ENCODE measurements around the gene PDCD2. TPM values are rescaled to one million over a fixed set of nuclear protein-coding genes. Genes with fewer than 3 reads are reported as not detected.

Gene PDCD2
- total and polyA plus RNA-seq, 9 of the 15 experiments (the other 6 are each of a cell fraction or from before 2014, with no cell fraction given): 67.3 to 430 (median 318) TPM

Other genes with a start within 250 kb of the PDCD2 start
- 567 and 884 TPM in 2 replicates for gene PSMB1, start 31.3 kb downstream of the PDCD2 start, total RNA-seq (2014; rRNA removed)
- 716 and 737 TPM in 2 replicates for gene PSMB1, start 31.3 kb downstream of the PDCD2 start, total RNA-seq (2014; rRNA removed; fragmentation: Illumina TruSeq; extraction: Trizol)
- 566 and 591 TPM in 2 replicates for gene PSMB1, start 31.3 kb downstream of the PDCD2 start, total RNA-seq (2015; rRNA removed; fragmentation: Illumina TruSeq; extraction: Trizol)
- gene PSMB1, start 31.3 kb downstream of the PDCD2 start, total RNA-seq (2021): 431 and 447 TPM in 2 replicates
- gene PSMB1, start 31.3 kb downstream of the PDCD2 start, polyA plus RNA-seq (2011; rRNA removed): 857 and 1,105 TPM in 2 replicates
- gene PSMB1, start 31.3 kb downstream of the PDCD2 start, polyA plus RNA-seq (2014; fragmentation: Illumina TruSeq; extraction: Trizol): 549 and 609 TPM in 2 replicates
- 1,000 to 10,000 TPM; 2,334 to 2,953 TPM for gene PSMB1, start 31.3 kb downstream of the PDCD2 start, polyA plus RNA-seq (2014; fragmentation: Nextera tagmentation; extraction: Ambion mirVana)
- 1,180 and 1,187 TPM in 2 replicates for gene PSMB1, start 31.3 kb downstream of the PDCD2 start, polyA plus RNA-seq (2014; rRNA removed)
- 39.5 and 48.8 TPM in 2 replicates for gene TBP, start 30.3 kb downstream of the PDCD2 start, total RNA-seq (2014; rRNA removed)
- 28.9 and 29.4 TPM in 2 replicates for gene TBP, start 30.3 kb downstream of the PDCD2 start, total RNA-seq (2014; rRNA removed; fragmentation: Illumina TruSeq; extraction: Trizol)
- 24.5 and 28.5 TPM in 2 replicates for gene TBP, start 30.3 kb downstream of the PDCD2 start, total RNA-seq (2015; rRNA removed; fragmentation: Illumina TruSeq; extraction: Trizol)
- gene TBP, start 30.3 kb downstream of the PDCD2 start, total RNA-seq (2021): 31.7 and 36.0 TPM in 2 replicates
- 34.9 and 39.0 TPM in 2 replicates for gene TBP, start 30.3 kb downstream of the PDCD2 start, polyA plus RNA-seq (2011; rRNA removed)
- 52.1 and 56.4 TPM in 2 replicates for gene TBP, start 30.3 kb downstream of the PDCD2 start, polyA plus RNA-seq (2014; fragmentation: Illumina TruSeq; extraction: Trizol)
- gene TBP, start 30.3 kb downstream of the PDCD2 start, polyA plus RNA-seq (2014; fragmentation: Nextera tagmentation; extraction: Ambion mirVana): 10 to 100 TPM; 61.3 to 86.1 TPM
- 40.6 and 47.0 TPM in 2 replicates for gene TBP, start 30.3 kb downstream of the PDCD2 start, polyA plus RNA-seq (2014; rRNA removed)

Data from K562 (cell line).